IPS-15b (cell line): Measurements from ENCODE around the gene ADM.
"Not testable (repeated sequence)": the region's sequence is repeated elsewhere in the genome, so short reads cannot be mapped to it uniquely, and the experiment has no call there.

Experiments
- H3K27me3 ChIP-seq: one replicate; pipeline ENCODE4 v1.6.1; 2013; ENCODE audit warnings: low read length; ENCODE audit not compliant: control insufficient read depth, insufficient read depth
- H3K36me3 ChIP-seq: one replicate; pipeline ENCODE4 v1.6.1; 2013; ENCODE audit warnings: low read length; ENCODE audit not compliant: control insufficient read depth, insufficient read depth
- H3K4me1 ChIP-seq: one replicate; pipeline ENCODE4 v1.6.1; 2013; ENCODE audit warnings: mild to moderate bottlenecking, low read length; ENCODE audit not compliant: control insufficient read depth, insufficient read depth
- H3K4me3 ChIP-seq: one replicate; pipeline ENCODE4 v1.5.1; 2013; ENCODE audit warnings: low read depth, low read length
- H3K9ac ChIP-seq: one replicate; pipeline ENCODE4 v1.6.1; 2013; ENCODE audit warnings: low read depth, mild to moderate bottlenecking, low read length
- H3K9me3 ChIP-seq: one replicate; pipeline ENCODE4 v1.6.1; 2013; ENCODE audit warnings: mild to moderate bottlenecking, low read length; ENCODE audit not compliant: control insufficient read depth, insufficient read depth

Gene ADM, protein sequence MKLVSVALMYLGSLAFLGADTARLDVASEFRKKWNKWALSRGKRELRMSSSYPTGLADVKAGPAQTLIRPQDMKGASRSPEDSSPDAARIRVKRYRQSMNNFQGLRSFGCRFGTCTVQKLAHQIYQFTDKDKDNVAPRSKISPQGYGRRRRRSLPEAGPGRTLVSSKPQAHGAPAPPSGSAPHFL

DNA sequence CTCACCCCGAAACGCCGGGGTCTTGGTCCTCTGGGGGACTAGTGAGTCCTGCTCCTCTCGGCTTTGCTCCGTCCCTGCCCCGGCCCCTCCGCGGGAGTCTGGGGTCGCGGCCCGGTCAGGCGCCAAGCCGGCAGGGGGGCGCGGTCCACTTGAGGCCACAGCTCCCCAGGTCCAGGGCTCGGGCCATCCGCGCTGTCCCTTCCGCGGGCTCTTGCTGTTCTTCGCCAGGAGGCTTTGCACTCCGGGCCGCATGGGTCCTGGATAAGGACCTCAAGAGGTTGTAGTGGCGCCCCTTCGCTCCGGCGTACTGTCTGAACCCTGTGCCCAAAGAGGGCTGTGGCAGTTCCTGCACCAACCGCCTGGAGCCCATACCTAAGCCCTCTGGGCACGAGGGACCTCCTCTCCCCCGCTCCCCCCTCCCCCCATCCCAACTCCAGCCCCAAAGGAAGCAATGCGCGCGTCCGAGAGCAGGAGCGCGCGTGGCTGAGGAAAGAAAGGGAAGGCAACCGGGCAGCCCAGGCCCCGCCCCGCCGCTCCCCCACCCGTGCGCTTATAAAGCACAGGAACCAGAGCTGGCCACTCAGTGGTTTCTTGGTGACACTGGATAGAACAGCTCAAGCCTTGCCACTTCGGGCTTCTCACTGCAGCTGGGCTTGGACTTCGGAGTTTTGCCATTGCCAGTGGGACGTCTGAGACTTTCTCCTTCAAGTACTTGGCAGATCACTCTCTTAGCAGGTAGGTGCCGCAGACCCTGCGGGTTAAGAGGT is at the start of gene ADM:
Gene ADM (plus strand): TSS at position 579 of the 767 bp plus-strand sequence. CDS start 628 bp downstream, outside the sequence.
- peaks cover 7% of the 10 kb centered on the region for H3K36me3 ChIP-seq
- H3K9me3 ChIP-seq, result no peaks in the 10 kb centered on the region
- H3K4me3 ChIP-seq, result peak within 1 kb of the TSS; percentile 84
- peaks cover 73% of the 10 kb centered on the region for H3K27me3 ChIP-seq
- H3K4me1 ChIP-seq, result peaks cover 25% of the 10 kb centered on the region
- peak within 1 kb of the TSS; percentile 71 for H3K9ac ChIP-seq

DNA sequence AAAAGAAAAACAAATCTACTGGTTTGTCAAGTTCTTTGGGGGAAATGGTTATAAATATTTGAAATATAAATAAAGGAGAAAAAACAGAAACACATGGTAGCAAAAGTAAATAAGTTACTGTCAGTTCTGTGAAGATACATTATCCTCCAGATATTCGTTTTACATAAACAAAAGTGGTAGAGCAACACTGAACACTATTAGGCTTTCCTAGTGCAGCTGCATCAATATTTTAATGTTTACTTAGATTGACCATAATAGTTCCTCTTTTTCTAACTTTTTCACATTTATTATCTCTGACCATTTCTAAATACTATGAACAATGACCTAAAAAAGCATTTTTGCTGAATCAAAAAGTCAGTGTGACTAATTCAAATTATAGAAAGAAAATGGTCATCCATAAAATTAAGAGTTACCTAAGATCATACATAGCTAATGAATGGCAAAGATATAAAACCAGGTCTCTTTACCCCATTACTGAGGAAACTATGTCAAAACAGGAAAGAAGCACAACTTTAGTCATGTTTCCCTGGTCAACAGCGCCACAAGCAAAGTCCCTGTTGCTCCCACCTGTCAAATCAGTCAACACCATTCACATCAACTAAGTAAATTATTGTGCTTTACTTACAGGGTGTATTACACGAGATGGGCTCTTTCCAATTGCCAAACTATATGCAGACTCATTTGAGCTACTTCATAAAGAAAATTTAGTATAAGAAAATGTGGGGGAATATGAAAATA is 49.3 kb upstream of the ADM start:
- Histone ChIP-seq H3K4me1 (peaks cover 6% of the 10 kb centered on the region), H3K27me3 (no peaks in the 10 kb centered on the region), H3K9me3 (no peaks in the 10 kb centered on the region), H3K4me3 (no peak overlapping the region), H3K36me3 (no peaks in the 10 kb centered on the region), H3K9ac (no peak overlapping the region)

DNA sequence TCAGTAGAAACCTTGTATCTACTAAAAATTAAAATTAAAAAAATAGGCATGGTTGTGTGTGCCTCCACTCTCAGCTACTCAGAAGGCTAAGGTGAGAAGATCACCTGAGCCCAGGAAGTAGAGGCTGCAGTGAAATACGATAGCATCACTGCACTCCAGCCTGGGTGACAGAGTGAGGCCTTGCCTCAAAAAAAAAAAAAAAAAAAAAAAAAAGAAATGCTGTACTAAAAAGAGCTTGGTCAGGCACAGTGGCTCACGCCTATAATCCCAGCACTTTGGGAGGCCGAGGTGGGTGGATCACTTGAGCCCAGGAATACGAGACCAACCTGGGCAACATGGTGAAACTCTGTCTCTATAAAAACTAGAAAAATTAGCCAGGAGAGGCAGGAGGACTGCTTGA is 47.4 kb upstream of the ADM start:
- Histone ChIP-seq H3K36me3 (no peaks in the 10 kb centered on the region), H3K9me3 (no peaks in the 10 kb centered on the region), H3K9ac (no peak overlapping the region), H3K4me3 (no peak overlapping the region), H3K4me1 (no peaks in the 10 kb centered on the region), H3K27me3 (no peaks in the 10 kb centered on the region)

DNA sequence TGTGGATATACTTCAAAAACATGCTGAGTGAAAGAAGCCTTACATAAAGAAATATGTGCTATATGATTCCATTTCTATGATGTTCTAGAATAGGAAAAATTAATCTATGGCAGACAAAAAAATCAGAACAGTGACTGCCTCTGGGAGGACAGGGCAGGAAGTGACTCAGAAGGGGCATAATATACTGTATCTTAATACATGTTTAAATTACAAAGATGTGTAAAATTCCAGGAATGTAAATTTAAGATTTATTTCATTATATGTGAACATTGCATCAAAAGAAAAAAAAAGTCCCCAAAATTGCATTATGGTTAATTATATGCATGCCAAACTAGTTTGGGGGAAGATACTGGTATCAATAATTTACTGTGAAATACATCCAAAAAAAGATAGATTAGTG is 43.1 kb upstream of the ADM start:
- H3K4me3 ChIP-seq, result no peak overlapping the region
- H3K9ac ChIP-seq, result no peak overlapping the region
- H3K9me3 ChIP-seq, result no peaks in the 10 kb centered on the region
- no peaks in the 10 kb centered on the region for H3K27me3 ChIP-seq
- H3K4me1 ChIP-seq, result no peaks in the 10 kb centered on the region
- no peaks in the 10 kb centered on the region for H3K36me3 ChIP-seq

GRCh38 chr11:10263929-10264328 is 40.9 kb upstream of the ADM start:
- H3K36me3 ChIP-seq, result no peaks in the 10 kb centered on the region
- no peaks in the 10 kb centered on the region for H3K27me3 ChIP-seq
- no peaks in the 10 kb centered on the region for H3K9me3 ChIP-seq

DNA sequence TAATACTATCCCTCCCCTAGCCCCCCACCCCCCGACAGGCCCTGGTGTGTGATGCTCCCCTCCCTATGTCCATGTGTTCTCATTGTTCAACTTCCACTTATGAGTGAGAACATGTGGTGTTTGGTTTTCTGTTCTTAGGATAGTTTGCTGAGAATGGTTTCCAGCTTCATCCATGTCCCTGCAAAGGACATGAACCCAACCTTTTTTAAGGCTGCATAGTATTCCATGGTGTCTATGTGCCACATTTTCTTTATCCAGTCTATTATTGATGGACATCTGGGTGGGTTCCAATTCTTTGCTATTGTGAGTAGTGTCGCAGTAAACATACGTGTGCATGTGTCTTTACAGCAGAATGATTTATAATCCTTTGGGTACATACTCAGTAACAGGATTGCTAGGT is 40.2 kb upstream of the ADM start:
- H3K4me3 ChIP-seq, H3K9ac ChIP-seq, H3K4me1 ChIP-seq, H3K27me3 ChIP-seq, H3K9me3 ChIP-seq, H3K36me3 ChIP-seq: not testable (repeated sequence)

More at GRCh38 chr11:10263929-10264328, 40.9 kb upstream of the ADM start:
- no peak overlapping the region for H3K4me3 ChIP-seq
- no peak overlapping the region for H3K9ac ChIP-seq
- no peaks in the 10 kb centered on the region for H3K4me1 ChIP-seq

- H3K9me3 ChIP-seq, result no peaks in the 10 kb centered on the region
- no peak overlapping the region for H3K9ac ChIP-seq
- H3K36me3 ChIP-seq, result no peaks in the 10 kb centered on the region
- no peaks in the 10 kb centered on the region for H3K27me3 ChIP-seq
- H3K4me3 ChIP-seq, result no peak overlapping the region
- no peaks in the 10 kb centered on the region for H3K4me1 ChIP-seq
These were observed 38.9 kb upstream of the ADM start for GRCh38 chr11:10265936-10266335.

DNA sequence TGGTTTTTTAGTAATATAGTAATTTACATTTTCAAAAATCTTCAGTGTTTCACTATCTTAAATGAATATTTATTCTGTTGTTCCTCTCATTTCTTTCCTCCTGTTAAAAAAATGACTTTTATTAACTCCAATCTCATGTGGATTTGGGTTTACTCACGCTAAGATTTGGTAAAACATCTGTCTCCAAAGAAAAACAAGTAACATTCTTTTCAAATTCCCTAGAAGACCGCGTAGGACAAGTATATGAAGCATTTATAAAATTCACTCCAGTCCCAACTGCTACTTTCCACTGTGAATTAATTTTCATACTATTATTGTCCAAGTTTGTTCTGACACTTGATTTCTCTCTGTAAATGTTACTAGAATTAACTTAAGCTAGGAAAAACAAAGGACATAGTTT is 37.1 kb upstream of the ADM start:
- H3K27me3 ChIP-seq, result no peaks in the 10 kb centered on the region
- H3K4me3 ChIP-seq, result no peak overlapping the region
- no peaks in the 10 kb centered on the region for H3K9me3 ChIP-seq
- H3K4me1 ChIP-seq, result no peaks in the 10 kb centered on the region
- no peaks in the 10 kb centered on the region for H3K36me3 ChIP-seq
- no peak overlapping the region for H3K9ac ChIP-seq

- Histone ChIP-seq H3K4me1 (no peaks in the 10 kb centered on the region), H3K9me3 (no peaks in the 10 kb centered on the region), H3K36me3 (no peaks in the 10 kb centered on the region), H3K9ac (no peak overlapping the region), H3K27me3 (no peaks in the 10 kb centered on the region), H3K4me3 (no peak overlapping the region)
These were observed 36.0 kb upstream of the ADM start for GRCh38 chr11:10268746-10269488.

GRCh38 chr11:10272132-10272531 is 32.7 kb upstream of the ADM start:
- no peaks in the 10 kb centered on the region for H3K27me3 ChIP-seq
- no peaks in the 10 kb centered on the region for H3K9me3 ChIP-seq
- no peaks in the 10 kb centered on the region for H3K36me3 ChIP-seq
- H3K4me3 ChIP-seq, result no peak overlapping the region
- no peak overlapping the region for H3K9ac ChIP-seq
- H3K4me1 ChIP-seq, result peaks cover 3% of the 10 kb centered on the region

DNA sequence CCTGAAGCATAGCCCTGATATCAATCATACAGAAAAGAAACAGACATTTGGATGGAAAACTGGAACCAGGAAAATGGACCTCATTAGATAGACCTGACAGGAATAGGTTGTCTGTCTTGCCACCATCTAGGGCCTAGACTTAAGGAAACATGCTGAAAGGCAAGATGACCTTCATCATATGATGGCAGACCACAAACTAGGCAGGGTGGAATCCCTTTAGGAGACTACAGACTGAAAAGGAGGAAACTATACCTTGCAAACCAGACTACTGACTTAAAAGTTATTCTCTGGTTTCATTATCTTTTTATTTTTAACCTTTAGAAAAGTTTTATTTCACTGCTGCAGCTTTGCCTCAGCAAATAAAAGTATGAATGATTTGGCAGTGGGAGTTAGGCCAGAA is 31.1 kb upstream of the ADM start:
- Histone ChIP-seq H3K4me3 (no peak overlapping the region), H3K36me3 (no peaks in the 10 kb centered on the region), H3K27me3 (no peaks in the 10 kb centered on the region), H3K9ac (no peak overlapping the region), H3K9me3 (no peaks in the 10 kb centered on the region), H3K4me1 (peaks cover 3% of the 10 kb centered on the region)
